NOMO-1 treated with dmso at 0.1 percent for 144 hours (cell line): ENCODE results near the gene CHGA.

ENCODE experiments used
- DNase-seq: peaks from one replicate; lab custom pipeline; 2025; ENCODE audit not compliant: unreplicated experiment; lab: John Stamatoyannopoulos, UW

The CHGA gene

DNA sequence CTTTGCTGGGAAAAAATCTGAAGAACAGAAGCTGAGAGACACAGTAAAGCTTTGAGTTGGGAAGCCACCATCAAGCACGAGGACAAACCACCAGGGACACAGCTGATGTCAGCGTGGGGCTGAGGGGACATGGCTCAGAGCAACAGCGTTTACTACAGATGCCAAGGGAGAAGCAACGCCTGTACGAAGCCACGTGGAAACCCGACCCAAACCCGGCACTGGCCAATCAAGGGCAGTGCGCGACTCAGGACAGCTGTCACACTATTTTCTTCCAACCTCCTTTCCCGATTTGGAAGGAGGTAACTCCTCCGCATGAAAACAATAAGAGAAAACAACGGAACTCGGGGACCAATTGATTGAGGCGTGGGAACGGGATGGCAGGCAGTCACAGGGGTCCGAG, 20.2 kb upstream of the CHGA start:
- DNase-seq: no peak

DNA sequence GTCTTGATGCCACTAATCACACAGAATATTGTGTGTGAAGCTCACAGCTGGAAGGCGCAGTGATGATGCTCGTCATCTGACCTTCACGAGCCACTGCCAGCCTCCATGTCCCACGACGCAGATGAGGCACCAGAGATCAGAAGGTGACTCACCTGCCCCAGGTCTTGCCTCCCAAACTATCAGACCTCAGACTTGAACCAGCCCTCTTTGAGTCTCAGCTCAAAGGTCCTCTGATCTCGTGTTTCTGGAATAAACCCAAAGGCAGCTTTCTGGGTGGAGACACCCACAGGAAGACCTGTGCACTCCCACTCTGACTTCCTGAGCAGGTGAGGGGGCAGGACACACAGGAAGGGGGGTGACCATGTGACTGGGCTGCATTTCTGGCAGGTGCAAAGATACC, 19.6 kb upstream of the CHGA start:
- no peak for DNase-seq

DNA sequence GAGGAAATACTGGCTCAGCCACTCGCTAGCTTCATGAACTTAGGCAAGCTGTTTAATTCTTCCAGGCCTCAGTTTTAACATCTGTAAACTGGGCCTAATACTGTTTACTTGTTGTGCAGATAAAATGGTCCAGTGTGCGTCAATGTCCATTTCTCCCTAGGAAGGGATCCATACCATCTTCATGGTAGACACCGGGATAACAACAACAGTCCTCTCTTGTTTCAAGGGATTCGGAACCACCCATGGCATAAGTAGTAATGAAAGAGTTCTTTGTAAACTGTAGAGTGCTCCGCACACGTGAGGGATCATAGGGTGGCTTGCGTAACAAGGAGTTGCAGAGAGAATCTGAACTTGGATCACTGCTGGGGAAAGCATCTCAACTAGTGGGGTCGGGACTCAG, 17.3 kb upstream of the CHGA start:
- DNase-seq: no peak

DNA sequence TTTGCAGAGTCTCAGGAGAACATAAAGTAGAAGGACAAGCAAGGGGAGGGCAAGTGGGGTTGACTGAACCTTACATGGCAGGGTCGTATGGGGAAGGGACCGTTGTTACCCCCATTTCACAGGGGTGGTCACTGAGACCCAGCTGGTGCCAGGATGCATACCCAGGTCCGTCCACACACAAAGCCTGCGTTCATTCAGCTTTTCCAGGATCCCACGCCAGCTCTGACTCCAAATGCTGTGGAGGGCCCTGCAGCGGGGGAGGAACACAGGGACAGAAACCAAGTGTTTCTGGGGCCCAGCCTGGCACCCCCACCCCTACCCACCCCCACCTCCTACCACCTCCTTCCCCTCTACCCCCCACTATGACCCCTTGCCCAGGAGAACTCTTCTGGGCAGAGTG, 16.5 kb upstream of the CHGA start:
- DNase-seq: no peak

DNA sequence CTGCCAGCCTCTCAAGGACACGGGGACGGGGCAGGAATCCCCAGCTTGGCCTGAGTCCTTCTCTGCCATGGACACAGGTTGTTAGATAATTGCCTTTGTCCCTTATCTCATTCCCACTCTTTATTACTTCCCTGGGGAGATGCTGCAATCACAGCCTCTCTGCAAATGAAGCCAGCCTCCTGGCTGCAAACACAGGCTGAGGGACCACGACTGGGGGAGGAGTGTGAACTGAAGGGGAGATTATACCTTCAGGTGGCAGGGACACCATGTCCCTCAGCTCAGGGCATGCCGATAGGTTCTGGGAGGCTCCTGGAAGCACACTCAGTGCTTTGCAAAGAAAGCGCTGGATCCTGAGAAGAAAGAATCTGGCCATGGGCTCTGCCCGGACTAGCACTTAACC, 16.1 kb upstream of the CHGA start:
- no peak for DNase-seq

DNA sequence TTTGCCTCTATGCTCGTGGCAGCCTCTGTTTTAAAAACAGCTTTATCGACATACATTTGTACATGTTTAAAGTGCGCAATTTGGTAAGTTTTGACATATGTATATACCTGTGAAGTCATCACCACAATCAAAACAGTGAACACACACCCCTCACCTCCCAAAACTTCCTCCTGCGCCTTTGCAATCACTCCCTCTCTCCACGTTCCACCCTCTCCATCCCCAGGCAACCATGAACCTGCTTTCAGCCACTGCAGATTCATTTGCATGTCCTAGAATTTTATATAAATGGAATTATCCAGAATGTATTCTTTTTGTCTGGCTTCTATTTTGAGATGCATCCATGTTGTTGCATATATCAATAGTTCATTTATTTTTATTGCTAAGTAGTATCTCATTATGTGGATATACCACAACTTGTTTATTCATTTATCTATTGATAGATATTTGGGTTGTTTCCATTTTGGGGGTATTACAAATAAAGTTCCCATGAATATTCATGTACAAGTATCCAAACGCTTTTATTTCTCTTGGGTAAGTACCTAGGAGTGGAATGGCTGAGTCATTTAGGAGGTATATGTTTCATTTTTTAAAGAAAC, 15.5 kb upstream of the CHGA start:
- no peak for DNase-seq

DNA sequence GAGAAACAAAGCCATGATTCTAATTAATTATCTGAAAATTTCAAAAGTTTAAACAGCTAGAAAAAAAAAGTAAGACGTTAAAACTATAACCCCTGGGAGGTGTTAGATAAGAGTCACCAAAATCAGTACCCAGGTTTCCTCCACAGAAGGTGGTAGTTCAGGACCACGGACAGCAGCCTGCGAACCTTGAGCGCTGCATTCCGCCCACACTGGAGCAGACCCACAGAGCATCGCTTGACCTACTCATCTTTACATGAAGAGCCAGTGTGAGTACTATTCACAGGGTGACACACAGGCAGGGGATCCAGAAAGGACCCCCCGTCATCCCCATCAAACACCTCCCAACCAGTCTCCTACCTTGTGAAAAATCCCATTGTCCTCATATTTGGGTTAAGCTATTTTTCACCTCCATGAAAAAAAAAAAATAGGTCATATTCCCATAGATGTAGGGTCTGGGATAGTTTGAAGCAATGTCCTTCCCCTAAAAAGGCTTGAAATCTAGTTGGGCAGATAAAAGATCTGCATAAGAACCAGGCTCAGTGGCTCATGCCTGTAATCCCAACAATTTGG, 8.8 kb upstream of the CHGA start:
- peak; percentile 3 for DNase-seq

DNA sequence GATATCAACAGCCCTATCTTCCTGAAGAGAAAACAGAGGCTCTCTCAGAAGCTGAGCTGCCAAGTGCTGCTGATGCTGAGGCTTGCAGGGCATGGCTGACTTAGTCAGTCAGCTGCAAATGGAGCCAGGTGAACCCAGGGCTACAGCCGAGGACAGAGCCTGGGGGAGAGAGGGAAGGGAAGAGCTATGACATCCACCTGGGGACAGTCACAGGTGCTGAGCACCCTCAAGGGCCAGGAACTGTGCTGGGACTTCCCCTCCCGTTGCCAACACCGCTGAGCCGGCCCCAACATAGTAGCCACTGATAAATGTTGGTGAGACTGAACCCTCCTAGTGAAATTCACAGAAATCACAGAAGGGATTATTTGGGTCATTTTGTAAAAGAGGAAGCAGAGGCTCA, 6.7 kb upstream of the CHGA start:
- no peak for DNase-seq

DNA sequence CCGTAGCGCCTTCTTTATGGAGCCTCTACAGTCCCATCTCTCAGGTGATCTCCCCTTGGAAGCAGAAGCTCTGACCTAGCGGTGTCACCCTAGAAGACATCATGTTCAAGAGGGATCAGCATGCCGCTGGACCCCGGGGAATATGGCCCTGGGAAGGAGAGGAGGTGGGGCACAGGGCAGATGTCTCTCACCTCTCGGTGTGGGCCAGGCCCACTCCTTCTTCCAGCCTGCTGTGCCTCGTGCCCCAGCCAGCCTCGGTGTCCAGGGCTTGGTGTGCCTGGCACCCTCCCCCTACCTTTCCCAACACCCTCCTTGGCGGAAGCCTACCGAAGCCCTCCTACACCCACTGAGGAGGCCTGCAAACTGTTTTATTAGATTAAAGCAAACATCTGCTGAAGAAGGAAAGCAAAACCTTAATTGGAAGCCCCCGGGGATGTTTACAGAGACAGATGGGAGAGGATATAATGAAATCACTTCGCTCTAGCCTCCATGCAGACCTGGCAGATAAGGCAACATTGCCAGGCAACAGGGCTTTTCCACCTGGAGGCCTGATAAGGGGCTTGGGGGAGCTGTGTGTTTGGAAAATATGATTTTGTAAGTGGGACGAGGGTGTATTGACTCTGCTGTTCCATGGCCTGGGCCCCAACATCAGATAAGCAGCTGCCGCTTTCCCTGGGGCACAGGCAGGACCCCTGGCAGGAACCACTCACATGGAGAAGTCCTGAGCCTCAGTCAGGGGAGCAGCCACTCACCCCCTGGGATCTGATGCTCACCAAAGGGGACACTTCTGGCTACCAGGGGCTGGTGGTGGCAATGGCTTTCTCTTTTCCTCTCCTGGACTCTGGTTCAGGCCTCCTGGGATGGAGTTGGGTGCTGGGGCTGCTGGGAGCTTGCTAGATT, 5.7 kb upstream of the CHGA start:
- no peak for DNase-seq

DNA sequence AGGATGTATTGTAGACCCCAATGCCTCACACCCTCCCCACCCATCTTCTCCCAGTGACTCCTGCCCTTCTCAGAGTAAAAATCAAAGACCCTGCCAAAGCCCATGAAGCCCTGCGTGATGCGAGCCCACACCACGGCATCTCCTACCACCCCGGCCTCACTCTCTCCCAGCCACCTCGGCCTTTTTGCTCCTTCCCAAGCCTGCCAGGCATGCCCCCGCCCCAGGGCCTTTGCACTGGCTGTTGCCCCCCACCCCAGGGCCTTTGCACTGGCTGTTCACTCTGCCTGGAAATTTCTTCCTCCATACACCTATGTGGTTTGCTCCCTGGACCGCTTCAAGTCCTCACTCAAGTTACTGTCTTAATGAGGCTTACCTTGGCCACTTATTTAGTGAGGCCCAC, 5.0 kb upstream of the CHGA start:
- DNase-seq: no peak

DNA sequence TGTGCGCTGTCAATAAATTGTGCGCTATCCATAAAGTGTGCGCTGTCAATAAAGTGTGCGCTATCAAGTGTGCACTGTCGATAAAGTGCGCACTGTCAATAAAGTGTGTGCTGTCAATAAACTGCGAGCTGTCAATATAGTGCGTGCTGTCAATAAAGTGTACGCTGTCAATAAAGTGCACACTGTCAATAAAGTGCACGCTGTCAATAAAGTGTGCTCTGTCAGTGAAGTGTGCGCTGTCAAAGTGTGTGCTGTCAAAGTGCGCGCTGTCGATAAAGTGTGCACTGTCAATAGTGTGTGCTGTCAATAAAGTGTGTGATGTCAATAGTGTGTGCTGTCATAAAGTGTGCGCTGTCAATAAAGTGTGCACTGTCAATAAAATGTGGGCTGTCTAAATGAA, 2.9 kb upstream of the CHGA start:
- DNase-seq: no peak

DNA sequence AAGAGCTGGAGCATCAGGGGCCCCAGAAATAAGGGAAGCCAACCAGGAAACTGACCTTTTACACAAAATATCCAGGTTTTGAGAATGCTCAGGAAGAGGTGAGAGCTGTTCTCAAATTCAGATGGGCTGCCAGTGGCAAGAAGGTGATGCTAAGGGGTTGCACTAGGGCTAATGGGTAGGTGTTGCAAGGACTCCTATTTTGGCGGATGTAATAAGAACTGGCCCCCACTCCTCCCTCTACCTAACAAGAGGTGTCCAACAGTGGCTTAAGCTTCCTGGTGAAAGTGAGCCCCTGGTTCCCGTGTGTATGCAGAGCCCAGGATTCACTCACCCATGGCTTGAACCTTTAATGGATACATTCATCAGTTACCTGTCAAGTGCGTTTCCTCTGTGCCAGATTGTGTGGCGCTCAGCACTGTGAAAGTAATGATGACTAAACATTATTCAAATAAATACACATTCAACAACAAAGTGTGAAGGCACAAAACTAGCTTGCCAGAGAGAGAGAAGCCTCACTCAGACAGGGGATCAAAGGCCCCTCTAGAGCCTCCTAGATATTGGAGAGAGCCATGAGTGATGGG, 705 bp upstream of the CHGA start:
- no peak for DNase-seq

DNA sequence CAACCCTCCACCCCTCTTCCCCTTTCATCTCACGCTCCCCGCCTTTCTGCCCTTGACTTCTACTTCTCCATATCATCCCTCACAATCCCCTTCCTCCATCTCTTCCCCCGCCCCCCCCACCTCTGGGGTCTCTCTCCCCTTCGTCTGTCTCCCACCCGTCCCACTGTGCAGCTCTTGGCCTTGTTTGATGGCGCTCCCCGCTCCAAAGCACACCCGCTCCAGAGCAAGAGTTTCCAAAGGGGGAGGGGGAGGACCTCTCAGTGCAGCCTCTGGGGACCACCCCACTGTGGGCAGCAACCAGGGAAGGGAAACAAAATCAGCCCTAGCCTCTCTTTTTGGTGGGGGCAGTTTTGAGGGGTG, 774 bp downstream of the CHGA start:
- no peak for DNase-seq

DNA sequence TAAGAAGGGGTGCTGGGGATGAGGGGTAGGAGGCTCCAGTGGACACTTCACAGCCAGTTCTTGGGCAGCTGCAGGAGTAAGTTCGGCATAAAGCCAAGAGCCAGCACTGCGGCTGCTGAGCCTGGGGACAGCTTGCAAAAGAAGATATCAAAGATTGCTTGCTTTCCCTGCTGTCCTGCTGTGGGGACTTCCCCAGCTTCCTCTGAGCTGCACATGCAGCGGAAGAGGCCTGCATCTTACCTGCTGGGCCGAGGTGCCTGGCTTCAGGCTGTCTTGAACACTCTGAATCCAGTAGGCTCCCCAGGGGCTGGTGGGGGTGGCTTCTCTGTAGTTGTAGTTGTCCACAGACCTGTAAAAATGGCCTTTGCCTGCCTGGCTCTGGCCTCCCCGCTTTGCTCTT, 1.3 kb downstream of the CHGA start:
- no peak for DNase-seq

DNA sequence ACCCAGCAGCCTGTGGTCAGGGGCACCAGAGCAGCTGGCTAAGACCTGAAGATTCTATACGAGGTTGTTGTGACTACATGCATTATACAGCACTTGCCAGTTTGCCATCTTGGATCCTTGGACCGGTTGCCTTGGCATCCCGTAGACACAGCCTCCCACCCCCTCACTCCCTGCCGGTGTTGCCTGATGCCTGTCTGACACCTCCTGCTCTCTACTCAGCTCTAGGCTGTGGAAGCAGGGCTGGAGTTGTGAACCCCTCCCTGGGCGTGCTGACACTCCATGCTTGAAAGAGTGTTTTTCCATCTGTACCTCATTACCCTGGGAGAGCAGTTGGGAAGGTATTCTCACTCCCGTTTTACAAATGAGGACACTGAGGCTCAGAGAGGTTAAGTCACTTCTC, 2.5 kb downstream of the CHGA start:
- DNase-seq: no peak

DNA sequence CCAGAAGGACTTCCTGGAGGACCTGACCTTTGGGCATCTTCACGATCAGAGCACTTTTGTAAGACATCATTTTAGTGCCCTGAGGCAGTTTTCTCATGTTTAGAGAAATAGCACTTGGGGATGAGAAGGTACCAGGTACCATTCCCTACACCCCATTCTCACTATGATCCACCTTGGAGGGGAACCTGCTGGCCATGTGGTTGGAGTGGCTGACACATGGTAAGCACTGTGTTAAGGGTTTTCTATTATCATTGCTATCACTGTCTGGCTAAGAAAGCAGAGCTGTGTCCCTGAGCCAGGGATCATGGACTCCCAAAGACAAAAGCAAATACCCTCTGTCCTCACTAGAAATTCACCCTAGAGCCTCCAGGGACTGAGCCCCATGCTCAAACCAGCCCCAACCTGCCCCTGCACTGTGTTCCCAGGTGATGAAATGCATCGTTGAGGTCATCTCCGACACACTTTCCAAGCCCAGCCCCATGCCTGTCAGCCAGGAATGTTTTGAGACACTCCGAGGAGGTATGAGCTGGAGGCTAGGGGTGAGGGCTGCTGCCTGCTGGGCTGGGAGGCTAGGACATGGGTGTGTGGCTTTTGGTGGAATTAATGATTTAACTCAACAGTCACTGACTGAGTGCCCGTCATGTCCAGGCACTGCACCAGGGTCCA, 3.4 kb downstream of the CHGA start:
- no peak for DNase-seq

DNA sequence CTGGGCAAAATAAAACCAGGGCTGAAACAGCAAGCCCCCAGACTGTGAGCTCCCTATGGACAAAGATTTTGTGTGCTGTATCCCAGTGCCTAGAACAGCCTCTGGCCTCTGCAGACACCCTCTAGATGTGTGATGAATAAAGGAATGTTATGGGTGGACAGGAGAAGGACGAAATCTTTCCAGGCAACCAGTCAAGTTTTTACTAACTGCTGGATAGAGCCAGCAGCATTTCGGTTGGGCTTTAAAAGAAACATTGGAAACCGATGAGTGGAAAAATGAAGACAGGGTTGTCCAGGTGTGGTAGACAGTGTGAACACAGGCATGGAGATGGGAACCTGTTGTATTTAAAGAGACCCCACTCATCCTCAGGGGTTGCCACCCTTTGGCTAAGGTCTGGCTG, 4.0 kb downstream of the CHGA start:
- DNase-seq: no peak

DNA sequence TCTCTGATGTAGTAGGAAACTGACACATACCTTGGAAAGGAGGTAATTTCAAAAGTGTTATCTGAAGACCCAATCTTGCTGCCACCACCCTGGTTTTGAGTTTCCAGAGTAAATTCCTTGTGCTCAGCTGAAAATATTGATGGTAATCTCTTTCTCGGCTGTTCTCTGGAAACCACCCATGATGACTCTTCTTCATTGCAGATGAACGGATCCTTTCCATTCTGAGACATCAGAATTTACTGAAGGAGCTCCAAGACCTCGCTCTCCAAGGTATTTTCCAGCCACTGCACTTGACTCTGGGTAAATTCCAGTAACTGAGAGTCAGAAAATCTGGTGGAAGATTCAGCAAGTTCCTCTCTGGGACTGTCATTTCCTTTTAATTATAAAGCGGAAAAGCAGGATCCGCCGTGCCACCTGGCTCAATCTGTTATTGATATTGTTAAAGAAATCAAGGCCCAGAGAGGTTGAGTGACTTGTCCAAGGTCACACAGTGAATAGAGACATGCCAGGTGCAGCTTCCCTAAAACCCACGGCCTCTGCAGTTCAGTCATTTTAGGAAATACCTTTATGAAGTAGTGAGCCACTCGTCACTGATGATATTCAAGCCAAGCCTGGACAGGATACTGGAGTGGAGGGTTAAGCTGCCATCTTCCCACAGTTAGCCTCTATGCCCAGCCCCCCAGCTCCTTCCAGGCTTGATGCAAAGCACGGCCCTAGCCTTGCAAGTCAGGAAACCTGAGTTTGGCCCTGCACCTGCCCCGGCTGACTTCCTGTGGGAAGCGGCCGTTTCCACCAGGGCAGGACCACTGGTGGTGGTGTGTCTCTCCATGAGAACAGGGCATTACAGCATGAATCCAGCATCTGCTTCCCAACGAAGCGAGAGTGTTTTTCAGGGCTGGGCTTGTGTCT, 4.7 kb downstream of the CHGA start:
- no peak for DNase-seq

DNA sequence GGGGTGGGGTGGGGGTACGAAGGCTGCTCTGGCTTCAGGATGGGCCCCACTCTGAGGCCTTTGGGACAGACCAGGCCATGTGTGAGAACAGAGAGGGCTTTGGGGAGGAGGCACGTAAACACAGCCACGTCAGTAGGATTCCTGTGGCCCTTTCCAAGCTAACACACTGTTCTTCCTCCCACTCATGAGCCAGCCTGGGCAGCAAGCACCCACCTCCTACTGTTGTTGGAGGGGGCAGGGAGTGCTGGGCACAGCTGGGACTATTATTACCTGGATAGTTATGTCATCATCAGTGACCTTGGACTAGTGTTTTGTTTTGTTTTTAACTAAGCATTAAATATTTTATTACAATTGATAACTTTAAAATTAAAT, 5.3 kb downstream of the CHGA start:
- no peak for DNase-seq

DNA sequence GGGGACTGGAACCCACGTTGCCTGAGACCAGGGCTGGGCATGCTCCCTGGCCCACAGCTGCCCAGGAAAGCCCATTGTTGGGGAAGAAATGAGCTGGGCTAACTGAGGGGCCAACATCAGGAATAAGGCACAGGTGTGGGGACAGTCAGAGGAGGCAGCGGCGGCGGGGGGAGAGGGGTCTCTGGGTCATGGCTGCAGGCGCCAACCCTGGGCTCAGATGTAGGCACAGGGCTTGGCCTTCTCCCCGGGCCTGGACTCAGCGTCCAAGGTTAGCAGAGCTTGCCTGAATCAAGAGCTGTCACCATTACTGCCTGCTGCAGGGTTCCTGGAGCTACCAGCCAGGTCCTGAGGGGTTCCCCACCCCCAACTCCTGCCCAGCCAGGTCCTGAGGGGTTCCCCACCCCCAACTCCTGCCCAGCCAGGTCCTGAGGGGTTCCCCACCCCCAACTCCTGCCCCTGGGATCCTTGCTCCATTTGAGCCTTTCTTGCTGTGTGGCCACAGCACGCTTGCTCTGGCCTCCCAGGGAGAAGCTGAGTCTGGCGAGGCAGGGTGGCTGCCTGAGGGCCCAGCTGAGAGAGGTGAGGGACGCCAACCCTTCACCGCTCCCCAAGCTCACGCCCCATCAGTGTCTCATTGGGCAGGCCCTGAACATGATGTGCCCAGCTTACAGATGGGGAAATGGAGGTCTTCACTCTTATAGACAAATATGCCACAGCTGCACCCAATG, 6.2 kb downstream of the CHGA start:
- no peak for DNase-seq
